Trophoblast cell (in vitro differentiated cells and primary cell): ENCODE data around the gene ZBTB17.

Experiments
- DNase-seq, 2 donors: peaks; one replicate each; pipeline ENCODE4 v3.0.0-alpha.2; 2016
- H2AFZ ChIP-seq: 2 replicates; pipeline ENCODE4 v1.6.1; 2013; ENCODE audit warnings: low read length, moderate library complexity, mild to moderate bottlenecking; ENCODE audit not compliant: insufficient read depth, poor library complexity
- H2AK5ac ChIP-seq: 2 replicates; pipeline ENCODE4 v1.6.1; 2013; ENCODE audit warnings: mild to moderate bottlenecking, low read length
- H2BK120ac ChIP-seq: 2 replicates; pipeline ENCODE4 v1.6.1; 2013; ENCODE audit warnings: low read length, mild to moderate bottlenecking, moderate library complexity; ENCODE audit not compliant: insufficient read depth, poor library complexity
- H2BK12ac ChIP-seq: 2 replicates; pipeline ENCODE4 v1.6.1; 2013; ENCODE audit warnings: mild to moderate bottlenecking, low read length, moderate library complexity
- H2BK5ac ChIP-seq: 2 replicates; pipeline ENCODE4 v1.6.1; 2013; ENCODE audit warnings: low read length, low read depth, moderate library complexity, mild to moderate bottlenecking; ENCODE audit not compliant: poor library complexity
- H3K14ac ChIP-seq: 2 replicates; pipeline ENCODE4 v1.6.1; 2013; ENCODE audit warnings: mild to moderate bottlenecking, low read length
- H3K18ac ChIP-seq: 2 replicates; pipeline ENCODE4 v1.6.1; 2013; ENCODE audit warnings: mild to moderate bottlenecking, low read length
- H3K23ac ChIP-seq: 2 replicates; pipeline ENCODE4 v1.6.1; 2013; ENCODE audit warnings: low read length
- H3K27ac ChIP-seq: 2 replicates; pipeline ENCODE4 v1.5.1; 2013; ENCODE audit warnings: low read depth, mild to moderate bottlenecking, inconsistent platforms, low read length, moderate library complexity
- H3K27me3 ChIP-seq: 2 replicates; pipeline ENCODE4 v1.6.1; 2013; ENCODE audit warnings: inconsistent platforms, mild to moderate bottlenecking, low read length, moderate library complexity; ENCODE audit not compliant: insufficient read depth
- H3K36me3 ChIP-seq, 2 experiments: 1 replicate in 1 of 2; 2 replicates in 1 of 2; pipeline ENCODE4 v1.6.1; 2013; ENCODE audit warnings: low read length in 2 of 2, mild to moderate bottlenecking in 2 of 2, moderate library complexity in 1 of 2; ENCODE audit not compliant: insufficient read depth in 2 of 2, control insufficient read depth in 1 of 2
- H3K4ac ChIP-seq: 2 replicates; pipeline ENCODE4 v1.6.1; 2013; ENCODE audit warnings: low read depth, mild to moderate bottlenecking, low read length, moderate library complexity
- H3K4me1 ChIP-seq, 2 experiments: 1 replicate in 1 of 2; 2 replicates in 1 of 2; pipeline ENCODE4 v1.6.1; 2013; ENCODE audit warnings: low read length in 2 of 2, mild to moderate bottlenecking in 2 of 2, moderate library complexity in 1 of 2; ENCODE audit not compliant: insufficient read depth in 2 of 2, control insufficient read depth in 1 of 2
- H3K4me2 ChIP-seq: 2 replicates; pipeline ENCODE4 v1.6.1; 2013; ENCODE audit warnings: inconsistent platforms, mild to moderate bottlenecking, low read length, moderate library complexity
- H3K4me3 ChIP-seq: 2 replicates; pipeline ENCODE4 v1.5.1; 2013; ENCODE audit warnings: mild to moderate bottlenecking, low read depth, low read length, inconsistent platforms
- H3K79me1 ChIP-seq: one replicate; pipeline ENCODE4 v1.6.1; 2013; ENCODE audit warnings: low read length
- H3K79me2 ChIP-seq: 2 replicates; pipeline ENCODE4 v1.6.1; 2013; ENCODE audit warnings: low read length, mild to moderate bottlenecking; ENCODE audit not compliant: control insufficient read depth, insufficient read depth, poor library complexity
- H3K9ac ChIP-seq: 2 replicates; pipeline ENCODE4 v1.6.1; 2013; ENCODE audit warnings: mild to moderate bottlenecking, low read length
- H3K9me3 ChIP-seq: 2 replicates; pipeline ENCODE4 v1.6.1; 2013; ENCODE audit warnings: low read depth, mild to moderate bottlenecking, control low read depth, inconsistent platforms, low read length; ENCODE audit not compliant: insufficient read depth
- H4K12ac ChIP-seq: 2 replicates; pipeline ENCODE4 v1.6.1; 2013; ENCODE audit warnings: low read depth, mild to moderate bottlenecking, low read length, moderate library complexity
- H4K8ac ChIP-seq: 2 replicates; pipeline ENCODE4 v1.6.1; 2013; ENCODE audit warnings: low read depth, mild to moderate bottlenecking, low read length, moderate library complexity
- H4K91ac ChIP-seq: one replicate; pipeline ENCODE4 v1.6.1; 2013; ENCODE audit warnings: low read depth, mild to moderate bottlenecking, low read length, moderate library complexity
- WGBS: extraction: QIAGEN DNeasy Blood & Tissue Kit; methylation state at CpG from one replicate; pipeline ENCODE4 v1.1.7; 2013; ENCODE audit warnings: missing lambda C conversion rate; ENCODE audit not compliant: insufficient read length, insufficient coverage; ENCODE audit errors: extremely low coverage; 5-methylcytosine and 5-hydroxymethylcytosine counted together

Gene ZBTB17

DNA sequence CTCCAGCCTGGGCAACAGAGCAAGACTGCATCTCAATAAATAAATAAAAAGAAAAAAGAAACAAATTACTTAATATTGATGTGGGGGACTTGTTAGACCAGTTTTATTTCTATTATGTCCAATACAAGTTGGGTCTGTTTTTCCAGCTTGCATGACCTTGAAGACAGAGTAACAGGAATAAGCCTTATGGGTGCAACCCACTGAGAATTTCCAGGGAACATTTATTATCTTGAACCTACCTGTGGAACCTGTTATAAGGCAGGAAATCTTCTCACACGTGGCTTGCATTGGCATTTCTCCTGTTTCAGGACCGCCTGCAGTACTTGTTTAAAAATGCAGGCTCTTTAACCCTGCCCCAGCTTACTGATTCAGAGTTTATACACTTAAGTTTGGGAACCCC is 64.0 kb downstream of the ZBTB17 start:
- H3K4ac ChIP-seq: no peak overlapping the region
- H3K27ac ChIP-seq: no peak overlapping the region
- WGBS: no CpG with 5 or more reads among the region's 2 CpGs
- peak in 1 of 2 donors; percentile 39 for DNase-seq
- H3K23ac ChIP-seq: no peak overlapping the region
- H2AFZ ChIP-seq: no peak overlapping the region
- H2BK12ac ChIP-seq: no peak overlapping the region
- H3K4me2 ChIP-seq: no peak overlapping the region
- no peak overlapping the region for H3K9ac ChIP-seq
- no peak overlapping the region for H4K8ac ChIP-seq
- H3K18ac ChIP-seq: no peak overlapping the region
- H4K12ac ChIP-seq: no peak overlapping the region
- no peaks in the 10 kb centered on the region for H3K4me1 ChIP-seq
- H4K91ac ChIP-seq: no peak overlapping the region
- H2BK120ac ChIP-seq: no peak overlapping the region
- no peaks in the 10 kb centered on the region for H3K27me3 ChIP-seq
- no peak overlapping the region for H3K14ac ChIP-seq
- H3K36me3 ChIP-seq: peaks cover 6 to 7% of the 10 kb centered on the region in 2 experiments
- no peak overlapping the region for H3K4me3 ChIP-seq
- no peak overlapping the region for H2AK5ac ChIP-seq
- H3K79me2 ChIP-seq: no peaks in the 10 kb centered on the region
- H2BK5ac ChIP-seq: no peak overlapping the region
- no peaks in the 10 kb centered on the region for H3K9me3 ChIP-seq
- peaks cover 1% of the 10 kb centered on the region for H3K79me1 ChIP-seq

DNA sequence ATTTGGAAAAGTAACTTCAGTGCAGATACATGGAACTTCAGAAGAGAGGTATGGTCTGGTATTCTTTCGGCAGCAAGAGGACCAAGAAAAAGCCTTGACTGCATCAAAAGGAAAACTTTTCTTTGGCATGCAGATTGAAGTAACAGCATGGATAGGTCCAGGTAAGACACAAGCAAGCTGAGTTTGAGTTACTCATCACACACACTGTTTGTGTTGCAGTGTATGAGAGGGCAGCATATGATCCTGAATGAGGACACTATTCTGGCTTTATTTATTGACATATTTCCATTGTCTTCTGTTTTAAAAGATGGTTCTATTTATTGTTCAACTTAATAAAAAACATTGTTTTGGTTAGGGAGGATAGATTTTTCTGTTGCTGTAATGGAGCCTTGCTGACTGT is 64.8 kb downstream of the ZBTB17 start:
- H3K9ac ChIP-seq: no peak overlapping the region
- H3K79me1 ChIP-seq: no peaks in the 10 kb centered on the region
- no peak overlapping the region for H2BK12ac ChIP-seq
- H3K9me3 ChIP-seq: no peaks in the 10 kb centered on the region
- H3K4me1 ChIP-seq: no peaks in the 10 kb centered on the region
- H4K8ac ChIP-seq: no peak overlapping the region
- no peak overlapping the region for H3K27ac ChIP-seq
- H2AK5ac ChIP-seq: no peak overlapping the region
- no peaks in the 10 kb centered on the region for H3K27me3 ChIP-seq
- no peak overlapping the region for H2AFZ ChIP-seq
- H3K4ac ChIP-seq: no peak overlapping the region
- H3K23ac ChIP-seq: no peak overlapping the region
- no CpG with 5 or more reads among the region's 1 CpG for WGBS
- H3K18ac ChIP-seq: no peak overlapping the region
- no peaks in the 10 kb centered on the region for H3K79me2 ChIP-seq
- no peak overlapping the region for H3K4me2 ChIP-seq
- no peak overlapping the region for H2BK5ac ChIP-seq
- H2BK120ac ChIP-seq: no peak overlapping the region
- no peak overlapping the region for H3K14ac ChIP-seq
- peaks cover 5 to 6% of the 10 kb centered on the region in 2 experiments for H3K36me3 ChIP-seq
- H3K4me3 ChIP-seq: no peak overlapping the region
- H4K91ac ChIP-seq: no peak overlapping the region
- H4K12ac ChIP-seq: no peak overlapping the region
- DNase-seq: no peak

DNA sequence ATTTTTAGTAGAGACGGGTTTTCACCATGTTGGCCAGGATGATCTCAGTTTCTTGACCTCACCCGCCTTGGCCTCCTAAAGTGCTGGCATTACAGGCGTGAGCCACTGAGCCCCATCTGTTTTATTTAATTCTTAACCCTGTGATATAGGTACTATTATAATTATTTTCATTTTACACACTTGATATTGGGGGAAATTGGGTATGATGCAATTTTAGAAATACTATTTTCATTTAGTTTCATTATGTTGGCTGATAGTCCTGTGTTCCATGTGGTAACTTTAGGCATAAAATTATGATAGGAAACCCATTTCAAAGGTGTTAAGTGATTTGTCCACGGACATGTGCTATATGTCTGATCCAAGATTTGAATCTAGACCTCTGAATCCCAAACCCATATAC is 67.3 kb downstream of the ZBTB17 start:
- H3K14ac ChIP-seq: no peak overlapping the region
- no peaks in the 10 kb centered on the region for H3K4me1 ChIP-seq
- H4K91ac ChIP-seq: no peak overlapping the region
- H3K79me1 ChIP-seq: no peaks in the 10 kb centered on the region
- H3K23ac ChIP-seq: no peak overlapping the region
- no peak overlapping the region for H2BK12ac ChIP-seq
- H4K12ac ChIP-seq: no peak overlapping the region
- no peaks in the 10 kb centered on the region for H3K27me3 ChIP-seq
- no peaks in the 10 kb centered on the region for H3K79me2 ChIP-seq
- no peak overlapping the region for H2BK120ac ChIP-seq
- no peak overlapping the region for H4K8ac ChIP-seq
- no CpG with 5 or more reads among the region's 4 CpGs for WGBS
- no peak overlapping the region for H3K4ac ChIP-seq
- peaks cover 2 to 5% of the 10 kb centered on the region in 2 experiments for H3K36me3 ChIP-seq
- H2AK5ac ChIP-seq: no peak overlapping the region
- H2AFZ ChIP-seq: no peak overlapping the region
- H3K18ac ChIP-seq: no peak overlapping the region
- H3K4me3 ChIP-seq: no peak overlapping the region
- H2BK5ac ChIP-seq: no peak overlapping the region
- no peak overlapping the region for H3K9ac ChIP-seq
- no peak overlapping the region for H3K4me2 ChIP-seq
- no peak overlapping the region for H3K27ac ChIP-seq
- DNase-seq: no peak
- H3K9me3 ChIP-seq: no peaks in the 10 kb centered on the region

DNA sequence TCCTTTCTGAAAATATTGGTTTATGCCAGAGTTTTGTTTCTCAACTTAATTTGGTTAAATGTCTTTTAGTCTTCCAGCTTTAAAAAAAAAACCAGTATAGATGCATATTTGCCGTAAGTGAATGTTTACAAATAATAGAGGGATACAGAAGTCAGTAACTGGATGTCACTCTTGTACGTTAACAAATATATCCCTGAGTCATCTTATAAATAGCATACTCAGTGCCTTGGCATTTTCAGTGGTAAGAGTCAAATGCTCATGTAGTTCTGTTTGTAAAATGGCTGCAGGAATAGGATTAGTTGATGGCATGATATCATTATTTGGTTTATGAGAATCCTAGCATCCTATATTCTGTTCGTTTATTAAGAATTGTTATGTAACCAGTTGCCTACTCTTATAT is 73.0 kb downstream of the ZBTB17 start:
- Histone ChIP-seq H3K27me3 (no peaks in the 10 kb centered on the region), H3K36me3 (peaks cover 0 to 3% of the 10 kb centered on the region in 2 experiments), H2AFZ (no peak overlapping the region), H3K18ac (no peak overlapping the region), H3K4me2 (no peak overlapping the region), H3K79me1 (no peaks in the 10 kb centered on the region), H3K79me2 (peaks cover 2% of the 10 kb centered on the region), H2BK5ac (no peak overlapping the region), H2AK5ac (no peak overlapping the region), H3K14ac (no peak overlapping the region), H2BK12ac (no peak overlapping the region), H3K4ac (no peak overlapping the region), H3K4me3 (no peak overlapping the region), H4K8ac (no peak overlapping the region), H3K23ac (no peak overlapping the region), H3K9me3 (no peaks in the 10 kb centered on the region), H2BK120ac (no peak overlapping the region), H3K4me1 (peaks cover 0 to under 1% of the 10 kb centered on the region in 2 experiments), H3K27ac (no peak overlapping the region), H4K91ac (no peak overlapping the region), H3K9ac (no peak overlapping the region), H4K12ac (no peak overlapping the region)
- DNase-seq: no peak
- no CpG with 5 or more reads among the region's 3 CpGs for WGBS
